Fibroblast of lung (primary cell): ENCODE results near the gene PLAC1. TPM values are rescaled to one million over a fixed set of nuclear protein-coding genes. Genes with fewer than 3 reads are reported as not detected.

Source experiments
- DNase-seq, 2 donors: peaks; one replicate each; pipeline versions ENCODE4 v3.0.0 to v3.0.0-alpha.2; 2010; ENCODE audit warnings: low read depth in 2 of 2
- H2AFZ ChIP-seq: 2 replicates; pipeline ENCODE4 v1.5.1; 2012; ENCODE audit warnings: low read length, control low read depth, inconsistent platforms
- H3K27ac ChIP-seq: 2 replicates; pipeline ENCODE4 v1.5.1; 2011; ENCODE audit warnings: low read length, control low read depth; ENCODE audit not compliant: insufficient read depth
- H3K27me3 ChIP-seq: 2 replicates; pipeline ENCODE4 v1.5.1; 2011; ENCODE audit warnings: mild to moderate bottlenecking, low read length; ENCODE audit not compliant: control insufficient read depth, insufficient read depth
- H3K36me3 ChIP-seq: 2 replicates; pipeline ENCODE4 v1.5.1; 2011; ENCODE audit warnings: low read length; ENCODE audit not compliant: control insufficient read depth, insufficient read depth
- H3K4me1 ChIP-seq: 2 replicates; pipeline ENCODE4 v1.5.1; 2011; ENCODE audit warnings: low read length; ENCODE audit not compliant: control insufficient read depth, insufficient read depth; ENCODE audit errors: extremely low read depth
- H3K4me2 ChIP-seq: 2 replicates; pipeline ENCODE4 v1.5.1; 2011; ENCODE audit warnings: low read length, control low read depth; ENCODE audit not compliant: insufficient read depth; ENCODE audit errors: extremely low read depth
- H3K4me3 ChIP-seq, 4 experiments: fragments of 200-600 bp in 1 of 4; sonication (generic) in 1 of 4; replicated peaks in 1 of 4; 2 replicates each; pipeline ENCODE4 v1.5.1; 2011 to 2016; ENCODE audit warnings: low read length in 4 of 4, low read depth in 3 of 4, mild to moderate bottlenecking in 3 of 4, control low read depth in 2 of 4, inconsistent platforms in 1 of 4, mixed read lengths in 1 of 4; ENCODE audit not compliant: insufficient read depth in 1 of 4; ENCODE audit errors: control extremely low read depth in 1 of 4
- H3K79me2 ChIP-seq: 2 replicates; pipeline ENCODE4 v1.5.1; 2012; ENCODE audit warnings: mild to moderate bottlenecking, low read length, inconsistent platforms; ENCODE audit not compliant: control insufficient read depth, insufficient read depth
- H3K9ac ChIP-seq: 2 replicates; pipeline ENCODE4 v1.5.1; 2011; ENCODE audit warnings: mild to moderate bottlenecking, low read length, control low read depth; ENCODE audit not compliant: insufficient read depth
- H3K9me3 ChIP-seq: 2 replicates; pipeline ENCODE4 v1.5.1; 2012; ENCODE audit warnings: low read depth, low read length; ENCODE audit not compliant: control insufficient read depth, insufficient read depth
- H4K20me1 ChIP-seq: 2 replicates; pipeline ENCODE4 v1.5.1; 2011; ENCODE audit warnings: low read length; ENCODE audit not compliant: control insufficient read depth, insufficient read depth; ENCODE audit errors: extremely low read depth
- EZH2 ChIP-seq: IDR thresholded peaks from 2 replicates; pipeline ENCODE4 v1.5.1; 2012; ENCODE audit warnings: low read length, control low read depth, mild to moderate bottlenecking; ENCODE audit errors: missing control alignments
- polyA plus RNA-seq, 2 donors: library from polyadenylated mRNA; depleted of rRNA in 1 of 2; stranded (reverse) in 1 of 2; unstranded in 1 of 2; fragments of >200 nt; gene quantifications; 2 replicates each; pipeline ENCODE4 v1.2.1, GENCODE V29; 2011 to 2012; ENCODE audit warnings: missing spikeins in 1 of 2
- total RNA-seq: library from RNA; depleted of rRNA; stranded (reverse); fragments of >200 nt; gene quantifications from 2 replicates; pipeline ENCODE4 v1.2.1, GENCODE V29; 2014
- TF ChIP-seq, protein P1 (sequence below), 2 donors: IDR thresholded peaks in 1 of 2; conservative IDR thresholded peaks in 1 of 2; 1 replicate in 1 of 2; 2 replicates in 1 of 2; pipeline ENCODE4 v1.5.1; 2011 to 2012; ENCODE audit warnings: low read length in 2 of 2, control low read depth in 1 of 2, inconsistent platforms in 1 of 2, low read depth in 1 of 2, mild to moderate bottlenecking in 1 of 2

Gene PLAC1
- total and polyA plus RNA-seq, 2 donors (not counting 1 experiment from before 2014, with no cell fraction given): 0.17 to 0.22 TPM

DNA sequence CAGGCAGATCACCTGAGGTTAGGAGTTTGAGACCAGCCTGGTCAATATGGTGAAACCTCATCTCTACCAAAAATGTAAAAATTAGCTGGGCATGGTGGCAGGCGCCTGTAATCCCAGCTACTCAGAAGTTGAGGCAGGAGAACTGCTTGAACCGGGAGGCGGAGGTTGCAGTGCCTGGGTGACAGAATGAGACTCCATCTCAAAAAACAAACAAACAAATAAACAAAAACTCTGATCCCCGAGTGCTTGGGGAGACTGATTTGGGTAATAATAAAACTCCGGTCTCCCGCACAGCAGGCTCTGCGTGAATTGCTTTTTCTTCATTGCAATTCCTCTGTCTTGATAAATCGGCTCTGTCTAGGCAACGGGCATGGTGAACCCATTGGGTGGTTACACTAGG, 124.9 kb downstream of the PLAC1 start:
- H3K27ac ChIP-seq: no peak overlapping the region
- no peak overlapping the region for H3K9ac ChIP-seq
- no peaks in the 10 kb centered on the region for H4K20me1 ChIP-seq
- H3K9me3 ChIP-seq: no peaks in the 10 kb centered on the region
- no peak for DNase-seq
- H3K36me3 ChIP-seq: no peaks in the 10 kb centered on the region
- TF ChIP-seq EZH2: no peak
- TF ChIP-seq, protein P1, sequence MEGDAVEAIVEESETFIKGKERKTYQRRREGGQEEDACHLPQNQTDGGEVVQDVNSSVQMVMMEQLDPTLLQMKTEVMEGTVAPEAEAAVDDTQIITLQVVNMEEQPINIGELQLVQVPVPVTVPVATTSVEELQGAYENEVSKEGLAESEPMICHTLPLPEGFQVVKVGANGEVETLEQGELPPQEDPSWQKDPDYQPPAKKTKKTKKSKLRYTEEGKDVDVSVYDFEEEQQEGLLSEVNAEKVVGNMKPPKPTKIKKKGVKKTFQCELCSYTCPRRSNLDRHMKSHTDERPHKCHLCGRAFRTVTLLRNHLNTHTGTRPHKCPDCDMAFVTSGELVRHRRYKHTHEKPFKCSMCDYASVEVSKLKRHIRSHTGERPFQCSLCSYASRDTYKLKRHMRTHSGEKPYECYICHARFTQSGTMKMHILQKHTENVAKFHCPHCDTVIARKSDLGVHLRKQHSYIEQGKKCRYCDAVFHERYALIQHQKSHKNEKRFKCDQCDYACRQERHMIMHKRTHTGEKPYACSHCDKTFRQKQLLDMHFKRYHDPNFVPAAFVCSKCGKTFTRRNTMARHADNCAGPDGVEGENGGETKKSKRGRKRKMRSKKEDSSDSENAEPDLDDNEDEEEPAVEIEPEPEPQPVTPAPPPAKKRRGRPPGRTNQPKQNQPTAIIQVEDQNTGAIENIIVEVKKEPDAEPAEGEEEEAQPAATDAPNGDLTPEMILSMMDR (conservative IDR thresholded peaks at IDR 0.05 in 1 of 2, IDR thresholded peaks at IDR 0.05 in 1 of 2; ENCODE audit: low read depth in 1 of 2, low read length in 2 of 2): no peak
- no peak overlapping the region for H3K4me3 ChIP-seq
- no peaks in the 10 kb centered on the region for H3K27me3 ChIP-seq
- no peak overlapping the region for H3K4me2 ChIP-seq
- no peaks in the 10 kb centered on the region for H3K79me2 ChIP-seq
- no peak overlapping the region for H2AFZ ChIP-seq
- H3K4me1 ChIP-seq: peaks cover under 1% of the 10 kb centered on the region

DNA sequence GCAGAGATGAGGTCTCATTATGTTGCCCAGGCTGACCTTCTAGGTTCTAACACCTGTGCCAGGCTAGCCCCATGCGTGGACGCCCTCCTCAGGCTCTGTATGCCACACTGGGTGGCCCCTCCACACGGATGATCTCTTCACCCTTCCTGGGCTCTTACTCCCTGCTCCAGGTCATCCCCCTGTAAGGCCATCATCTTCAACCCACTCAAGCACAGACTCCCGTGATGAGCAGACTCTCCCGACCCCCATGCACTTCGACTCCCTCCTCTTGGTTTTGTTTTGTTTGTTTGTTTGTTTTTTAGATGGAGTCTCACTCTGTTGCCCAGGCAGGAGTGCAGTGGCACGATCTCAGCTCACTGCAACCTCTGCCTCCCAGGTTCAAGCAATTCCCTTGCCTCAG, 127.4 kb downstream of the PLAC1 start:
- no peaks in the 10 kb centered on the region for H3K9me3 ChIP-seq
- H3K4me2 ChIP-seq: no peak overlapping the region
- no peak overlapping the region for H3K9ac ChIP-seq
- H3K27ac ChIP-seq: no peak overlapping the region
- no peaks in the 10 kb centered on the region for H3K36me3 ChIP-seq
- no peaks in the 10 kb centered on the region for H3K27me3 ChIP-seq
- H3K4me1 ChIP-seq: no peaks in the 10 kb centered on the region
- no peaks in the 10 kb centered on the region for H4K20me1 ChIP-seq
- DNase-seq: no peak
- no peak overlapping the region for H2AFZ ChIP-seq
- H3K79me2 ChIP-seq: no peaks in the 10 kb centered on the region
- TF ChIP-seq, protein P1 (conservative IDR thresholded peaks at IDR 0.05 in 1 of 2, IDR thresholded peaks at IDR 0.05 in 1 of 2; ENCODE audit: low read depth in 1 of 2, low read length in 2 of 2): no peak
- no peak for TF ChIP-seq EZH2
- H3K4me3 ChIP-seq: no peak overlapping the region

DNA sequence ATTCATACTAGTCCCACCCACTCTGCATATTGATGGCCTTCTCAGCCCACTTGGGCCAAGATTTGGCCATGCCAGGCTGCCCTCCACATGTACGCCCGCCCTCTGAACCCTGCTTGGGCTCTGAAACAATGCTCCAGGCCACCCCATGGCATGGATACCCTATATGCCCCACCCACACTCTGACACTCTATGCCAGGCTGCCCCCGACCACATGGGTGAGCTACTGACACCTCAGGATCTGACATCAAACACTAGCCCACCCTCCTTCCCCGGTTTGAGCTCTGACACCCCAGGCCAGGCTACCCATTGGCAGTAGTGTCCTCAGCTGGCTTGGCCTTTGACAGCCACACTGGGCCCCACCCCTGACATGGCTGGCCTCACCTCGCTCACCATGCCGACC, 128.8 kb downstream of the PLAC1 start:
- no peak overlapping the region for H3K4me3 ChIP-seq
- TF ChIP-seq EZH2: no peak
- TF ChIP-seq, protein P1 (conservative IDR thresholded peaks at IDR 0.05 in 1 of 2, IDR thresholded peaks at IDR 0.05 in 1 of 2; ENCODE audit: low read depth in 1 of 2, low read length in 2 of 2): no peak
- no peak overlapping the region for H2AFZ ChIP-seq
- no peaks in the 10 kb centered on the region for H3K9me3 ChIP-seq
- H4K20me1 ChIP-seq: no peaks in the 10 kb centered on the region
- H3K27ac ChIP-seq: no peak overlapping the region
- no peak overlapping the region for H3K4me2 ChIP-seq
- H3K36me3 ChIP-seq: no peaks in the 10 kb centered on the region
- no peaks in the 10 kb centered on the region for H3K4me1 ChIP-seq
- no peak overlapping the region for H3K9ac ChIP-seq
- DNase-seq: no peak
- no peaks in the 10 kb centered on the region for H3K27me3 ChIP-seq
- no peaks in the 10 kb centered on the region for H3K79me2 ChIP-seq
